BLaER1 (cell line): Measurements from ENCODE around the gene DOK3.

Experiments used
- H3K27ac ChIP-seq: shearing (Covaris generic); formaldehyde crosslinking; 2 replicates; pipeline ENCODE4 v1.8.1; 2022
- H3K27me3 ChIP-seq: shearing (Covaris generic); formaldehyde crosslinking; 2 replicates; pipeline ENCODE4 v1.8.1; 2022
- H3K36me3 ChIP-seq: shearing (Covaris generic); formaldehyde crosslinking; 2 replicates; pipeline ENCODE4 v1.8.1; 2022
- H3K4me1 ChIP-seq: shearing (Covaris generic); formaldehyde crosslinking; 2 replicates; pipeline ENCODE4 v1.8.1; 2022
- H3K4me2 ChIP-seq: shearing (Covaris generic); formaldehyde crosslinking; 2 replicates; pipeline ENCODE4 v1.8.1; 2022
- H3K4me3 ChIP-seq: shearing (Covaris generic); formaldehyde crosslinking; 2 replicates; pipeline ENCODE4 v1.8.1; 2022
- H3K9ac ChIP-seq: shearing (Covaris generic); formaldehyde crosslinking; 2 replicates; pipeline ENCODE4 v1.8.1; 2022
- H3K9me3 ChIP-seq: shearing (Covaris generic); formaldehyde crosslinking; 2 replicates; pipeline ENCODE4 v1.8.1; 2022
- H4K20me1 ChIP-seq: shearing (Covaris generic); formaldehyde crosslinking; 2 replicates; pipeline ENCODE4 v1.8.1; 2022
- Cebpa-rat ChIP-seq: shearing (Covaris generic); IDR thresholded peaks from 2 replicates; pipeline ENCODE4 v1.8.1; 2022

Gene DOK3, protein sequence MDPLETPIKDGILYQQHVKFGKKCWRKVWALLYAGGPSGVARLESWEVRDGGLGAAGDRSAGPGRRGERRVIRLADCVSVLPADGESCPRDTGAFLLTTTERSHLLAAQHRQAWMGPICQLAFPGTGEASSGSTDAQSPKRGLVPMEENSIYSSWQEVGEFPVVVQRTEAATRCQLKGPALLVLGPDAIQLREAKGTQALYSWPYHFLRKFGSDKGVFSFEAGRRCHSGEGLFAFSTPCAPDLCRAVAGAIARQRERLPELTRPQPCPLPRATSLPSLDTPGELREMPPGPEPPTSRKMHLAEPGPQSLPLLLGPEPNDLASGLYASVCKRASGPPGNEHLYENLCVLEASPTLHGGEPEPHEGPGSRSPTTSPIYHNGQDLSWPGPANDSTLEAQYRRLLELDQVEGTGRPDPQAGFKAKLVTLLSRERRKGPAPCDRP

DNA sequence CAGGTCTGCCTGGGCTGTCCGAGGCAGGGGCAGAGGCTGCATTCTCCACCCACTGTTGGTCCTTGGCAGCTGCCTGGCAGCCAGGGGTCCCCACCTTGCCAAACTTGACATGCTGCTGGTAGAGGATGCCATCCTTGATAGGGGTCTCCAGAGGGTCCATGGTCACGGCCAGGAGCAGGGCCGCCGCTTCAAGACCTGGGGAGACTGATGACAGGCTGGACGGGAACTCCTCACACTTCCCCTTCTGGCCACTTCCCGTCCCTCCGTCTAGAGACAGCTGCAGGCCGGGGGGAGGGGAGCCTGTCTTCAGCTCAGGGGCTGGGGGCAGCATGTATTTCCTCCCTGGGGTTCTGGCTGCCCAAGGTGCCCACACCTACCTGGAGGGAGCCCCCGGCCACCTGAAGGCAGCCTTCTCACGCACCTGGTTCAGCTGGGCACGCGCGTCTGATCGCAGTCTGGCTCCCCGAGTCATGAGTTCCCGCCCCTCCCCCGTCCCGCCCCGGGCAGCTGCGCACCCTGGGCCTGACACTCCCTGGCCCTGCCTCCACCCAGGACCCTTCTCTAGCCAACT lies at the start of gene DOK3:
Gene DOK3 (minus strand): TSS at position 446 of the 571 bp plus-strand sequence. CDS start 286 bp downstream, at position 160.
- peak within 1 kb of the TSS; percentile 98 for H3K4me2 ChIP-seq
- peak within 1 kb of the TSS; percentile 99 for H3K27ac ChIP-seq
- H3K36me3 ChIP-seq = peaks cover 79% of the 10 kb centered on the region
- TF ChIP-seq Cebpa-rat = no peak
- H3K4me1 ChIP-seq = peaks cover 78% of the 10 kb centered on the region
- peak within 1 kb of the TSS; percentile 91 for H3K4me3 ChIP-seq
- peaks cover 32% of the 10 kb centered on the region for H4K20me1 ChIP-seq
- peak within 1 kb of the TSS; percentile 99 for H3K9ac ChIP-seq
- H3K9me3 ChIP-seq = no peaks in the 10 kb centered on the region
- H3K27me3 ChIP-seq = no peaks in the 10 kb centered on the region

GRCh38 chr5:177557796-177558195 lies 48.2 kb upstream of the DOK3 start:
- Histone ChIP-seq H3K4me2 (no peak overlapping the region), H3K4me3 (no peak overlapping the region)
- TF ChIP-seq Cebpa-rat = no peak

GRCh38 chr5:177557041-177557647 lies 47.5 kb upstream of the DOK3 start:
- Histone ChIP-seq H3K4me1 (peaks cover 22% of the 10 kb centered on the region), H3K9ac (no peak overlapping the region), H4K20me1 (peaks cover 20% of the 10 kb centered on the region), H3K4me2 (no peak overlapping the region), H3K36me3 (peaks cover 8% of the 10 kb centered on the region; the same call in 1 of the 2 replicates), H3K9me3 (peaks cover 11% of the 10 kb centered on the region; the same call in 1 of the 2 replicates), H3K27me3 (no peaks in the 10 kb centered on the region), H3K4me3 (no peak overlapping the region), H3K27ac (no peak overlapping the region)
- TF ChIP-seq Cebpa-rat = no peak

More at GRCh38 chr5:177557796-177558195, 48.2 kb upstream of the DOK3 start:
- Histone ChIP-seq H3K27ac (no peak overlapping the region), H3K36me3 (0 out of 2 replicates have a peak, but pooled peaks cover 2% of the 10 kb centered on the region), H3K4me1 (peaks cover 15% of the 10 kb centered on the region), H4K20me1 (peaks cover 14% of the 10 kb centered on the region), H3K27me3 (no peaks in the 10 kb centered on the region), H3K9me3 (peaks cover 15% of the 10 kb centered on the region; the same call in 1 of the 2 replicates), H3K9ac (no peak overlapping the region)

- H3K9ac ChIP-seq = no peak overlapping the region
- no peak overlapping the region for H3K4me2 ChIP-seq
- no peak overlapping the region for H3K27ac ChIP-seq
- H3K36me3 ChIP-seq = peaks cover 23% of the 10 kb centered on the region
- no peaks in the 10 kb centered on the region for H3K9me3 ChIP-seq
- peaks cover 35% of the 10 kb centered on the region for H4K20me1 ChIP-seq
- H3K4me3 ChIP-seq = no peak overlapping the region
- H3K4me1 ChIP-seq = peaks cover 25% of the 10 kb centered on the region
- H3K27me3 ChIP-seq = no peaks in the 10 kb centered on the region
- TF ChIP-seq Cebpa-rat = no peak
These were observed 46.0 kb upstream of the DOK3 start for GRCh38 chr5:177555665-177556064.

- no peak overlapping the region for H3K27ac ChIP-seq
- no peaks in the 10 kb centered on the region for H3K27me3 ChIP-seq
- no peaks in the 10 kb centered on the region for H3K9me3 ChIP-seq
- H3K36me3 ChIP-seq = peaks cover 28% of the 10 kb centered on the region
- no peak overlapping the region for H3K4me3 ChIP-seq
- peak overlapping the region; percentile 92 for H3K4me2 ChIP-seq
- no peak for TF ChIP-seq Cebpa-rat
- H3K4me1 ChIP-seq = peaks cover 27% of the 10 kb centered on the region
- H3K9ac ChIP-seq = no peak overlapping the region
- peaks cover 39% of the 10 kb centered on the region for H4K20me1 ChIP-seq
These were observed 45.6 kb upstream of the DOK3 start for GRCh38 chr5:177555228-177555627.

GRCh38 chr5:177554474-177555111 lies 45.0 kb upstream of the DOK3 start, which contains the start of gene FAM193B:
FAM193B (minus strand) TSS chr5:177554563; CDS start chr5:177554458, 105 bp downstream.
- Histone ChIP-seq H3K27me3 (no peaks in the 10 kb centered on the region), H3K27ac (peak within 1 kb of the TSS; percentile 92), H4K20me1 (peaks cover 46% of the 10 kb centered on the region), H3K4me2 (peak within 1 kb of the TSS; percentile 92), H3K9ac (peak within 1 kb of the TSS; percentile 94), H3K4me1 (peaks cover 27% of the 10 kb centered on the region), H3K36me3 (peaks cover 34% of the 10 kb centered on the region), H3K4me3 (peak within 1 kb of the TSS; percentile 97), H3K9me3 (no peaks in the 10 kb centered on the region)
- no peak for TF ChIP-seq Cebpa-rat

DNA sequence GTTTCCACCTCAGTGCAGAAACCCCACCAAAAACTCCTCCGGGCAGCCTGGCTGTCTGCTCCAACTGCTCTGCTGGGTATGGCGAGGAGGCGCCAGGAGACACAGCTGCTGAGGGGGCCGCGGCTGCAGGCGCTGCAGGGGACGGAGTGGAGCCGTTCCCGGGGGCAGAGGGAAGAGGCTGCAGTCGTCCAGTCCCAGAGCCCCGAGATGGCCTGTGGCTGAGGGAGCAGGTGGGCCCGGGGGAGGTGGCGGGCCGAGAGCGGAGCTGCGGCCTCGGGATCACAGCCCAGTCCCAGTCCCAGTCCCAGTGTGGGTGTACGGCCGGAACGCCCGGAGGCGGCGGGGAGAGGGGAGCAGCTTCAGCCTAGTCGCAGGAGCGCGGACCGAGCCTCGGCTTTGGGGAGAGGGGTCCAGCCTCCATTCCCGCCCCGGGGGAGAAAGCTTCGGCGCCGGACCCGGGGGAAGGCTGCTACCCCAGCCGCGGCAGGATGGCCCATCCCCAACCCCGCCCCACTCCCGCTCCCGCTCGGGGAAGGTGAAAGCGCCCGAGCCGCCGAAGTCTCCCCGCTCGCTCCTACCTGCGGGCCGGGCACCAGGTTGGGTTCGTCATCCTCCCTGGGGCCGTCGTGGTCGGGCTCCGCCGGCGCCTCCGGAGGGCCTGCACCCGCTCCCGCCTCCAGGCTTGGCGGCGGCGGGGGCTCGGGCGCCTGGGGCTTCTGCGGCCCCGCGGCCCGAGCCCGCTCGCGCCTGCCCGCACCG lies 44.2 kb upstream of the DOK3 start:
- peaks cover 34% of the 10 kb centered on the region for H3K4me1 ChIP-seq
- no peaks in the 10 kb centered on the region for H3K27me3 ChIP-seq

DNA sequence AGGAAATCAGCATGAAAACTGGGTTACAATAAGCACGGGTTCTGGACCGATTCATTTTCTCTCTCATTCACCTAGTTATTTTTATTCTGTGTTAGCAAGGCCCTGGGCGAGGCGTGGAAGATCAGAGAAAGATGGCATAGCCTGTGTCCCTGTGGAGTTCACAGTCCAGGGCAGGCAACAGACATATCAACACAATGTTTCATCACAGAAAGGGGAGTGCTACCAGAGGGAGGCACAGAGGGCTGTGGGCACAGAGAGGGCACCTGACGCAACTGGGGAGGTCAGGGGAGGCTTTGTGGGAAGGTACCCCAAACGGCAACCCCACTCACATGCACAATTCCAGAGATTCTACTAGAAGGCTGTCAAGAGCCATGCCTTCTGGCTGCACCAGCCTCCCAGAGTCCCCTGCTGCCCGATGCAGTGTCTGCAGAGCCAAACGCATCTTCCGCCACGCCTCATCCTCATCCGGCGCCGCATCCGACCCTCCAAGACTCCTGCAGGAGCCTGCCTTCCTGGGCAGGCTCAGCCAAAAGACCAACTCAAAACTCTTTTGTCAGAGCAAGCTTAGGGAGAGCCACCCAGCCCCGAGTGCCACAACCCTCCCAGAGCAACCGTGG lies 43.3 kb upstream of the DOK3 start:
- Histone ChIP-seq H3K36me3 (peaks cover 47% of the 10 kb centered on the region), H4K20me1 (peaks cover 62% of the 10 kb centered on the region), H3K9ac (peak overlapping the region; percentile 94), H3K4me1 (peaks cover 38% of the 10 kb centered on the region), H3K27me3 (no peaks in the 10 kb centered on the region), H3K4me3 (peak overlapping the region; percentile 97), H3K4me2 (peak overlapping the region; percentile 92), H3K9me3 (no peaks in the 10 kb centered on the region), H3K27ac (peak overlapping the region; percentile 92)
- TF ChIP-seq Cebpa-rat = no peak

More for the DNA sequence above, 44.2 kb upstream of the DOK3 start:
- Histone ChIP-seq H3K27ac (peak overlapping the region; percentile 92), H4K20me1 (peaks cover 53% of the 10 kb centered on the region), H3K4me2 (peak overlapping the region; percentile 92), H3K4me3 (peak overlapping the region; percentile 97), H3K9me3 (no peaks in the 10 kb centered on the region), H3K9ac (peak overlapping the region; percentile 94), H3K36me3 (peaks cover 39% of the 10 kb centered on the region)
- TF ChIP-seq Cebpa-rat = no peak
